ENCODE data around the gene CUL5.
A peak's percentile ranks its signal among the peaks of the same experiment; 100 is the strongest.
"Not testable (repeated sequence)": the region's sequence is repeated elsewhere in the genome, so short reads cannot be mapped to it uniquely, and the experiment has no call there.

Gene CUL5

DNA sequence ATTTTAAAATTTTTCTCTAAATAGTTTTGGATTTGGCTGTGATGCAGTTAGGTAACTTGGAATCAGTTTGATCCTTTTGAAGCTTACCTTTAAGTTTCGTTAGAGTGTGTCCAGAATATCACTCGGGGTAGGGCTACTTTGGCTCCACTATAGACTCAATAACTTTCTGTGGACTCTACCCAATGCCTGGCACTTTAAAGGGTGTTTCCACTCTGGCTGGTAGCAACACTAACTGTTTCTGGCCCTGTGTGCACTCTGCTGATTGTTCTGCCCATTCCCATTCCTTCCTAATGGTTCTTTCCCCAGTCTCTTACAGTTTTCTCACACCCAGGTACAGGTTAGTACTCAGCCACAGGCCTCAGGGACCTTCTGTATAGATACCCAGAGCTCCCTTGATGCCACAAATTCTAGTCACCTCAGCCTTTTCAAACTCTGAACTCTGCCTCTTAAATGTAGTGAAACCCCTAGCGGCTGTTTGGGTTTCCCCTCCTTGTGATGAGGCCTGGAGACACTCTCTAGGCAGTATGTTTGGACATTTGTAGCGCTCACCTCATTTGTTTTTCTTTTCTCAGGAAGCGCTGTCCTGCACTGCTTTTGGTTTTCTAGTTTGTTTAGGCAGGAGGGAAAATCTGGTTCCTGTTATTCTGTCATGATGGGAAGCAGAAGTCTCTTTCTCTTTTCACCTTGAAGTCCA lies 16.8 kb downstream of the CUL5 start:
- DNase-seq: no peak

DNA sequence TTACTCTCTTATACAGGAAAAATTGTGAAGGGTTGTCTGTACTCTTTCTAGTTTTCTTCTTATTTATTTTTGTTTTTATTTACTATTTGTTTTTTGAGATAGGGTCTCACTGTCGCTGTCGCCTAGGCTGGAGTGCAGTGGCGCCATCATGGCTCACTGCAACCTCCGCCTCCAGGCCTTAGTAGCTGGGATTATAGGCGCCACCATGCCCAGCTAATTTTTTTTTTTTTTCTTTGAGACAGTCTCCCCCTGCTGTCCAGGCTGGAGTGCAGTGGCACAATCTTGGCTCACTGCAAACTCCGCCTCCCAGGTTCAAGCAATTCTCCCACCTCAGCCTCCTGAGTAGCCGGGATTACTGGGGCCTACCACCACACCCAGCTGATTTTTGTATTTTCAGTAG lies 18.4 kb downstream of the CUL5 start:
- no peak for DNase-seq

DNA sequence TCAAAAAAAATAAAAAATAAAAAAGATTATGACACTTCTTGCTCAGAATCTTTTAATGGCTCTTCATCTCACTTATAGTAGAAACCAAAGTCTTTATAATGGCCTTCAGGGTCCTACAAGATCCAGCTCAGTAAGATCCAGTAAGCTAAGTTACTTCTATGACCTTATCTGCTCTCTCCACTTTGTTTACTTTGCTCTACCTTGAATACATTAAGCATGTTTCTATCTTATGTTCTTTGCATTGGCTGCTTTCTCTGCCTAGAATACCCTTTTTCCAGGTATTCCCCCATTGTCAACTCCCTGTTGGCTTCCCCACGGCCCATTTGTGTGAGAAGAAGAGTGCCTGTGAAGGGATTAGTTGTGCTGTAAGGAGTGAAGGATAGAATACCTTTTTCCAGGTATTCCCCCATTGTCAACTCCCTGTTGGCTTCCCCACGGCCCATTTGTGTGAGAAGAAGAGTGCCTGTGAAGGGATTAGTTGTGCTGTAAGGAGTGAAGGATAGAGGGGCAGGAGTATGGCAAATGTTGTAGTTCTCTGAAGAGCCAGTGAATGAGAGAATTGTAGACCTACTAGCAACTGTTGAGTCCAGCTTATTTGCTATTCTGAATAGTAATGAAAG lies 20.2 kb downstream of the CUL5 start:
- DNase-seq: not testable (repeated sequence)

DNA sequence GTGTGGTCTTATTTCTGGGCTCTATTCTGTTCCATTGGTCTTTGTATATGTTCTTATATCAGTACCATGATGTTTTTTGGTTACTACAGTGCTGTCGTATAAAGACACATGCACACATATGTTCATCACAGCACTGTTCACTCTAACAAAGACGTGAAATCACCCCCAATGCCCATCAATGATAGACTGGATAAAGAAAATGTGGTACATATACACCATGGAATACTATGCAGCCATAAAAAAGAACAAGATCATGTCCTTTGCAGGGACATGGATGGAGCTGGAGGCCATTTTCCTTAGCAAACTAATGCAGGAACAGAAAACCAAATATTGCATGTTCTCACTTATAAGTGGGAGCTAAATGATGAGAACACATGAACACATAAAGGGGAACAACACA lies 22.9 kb downstream of the CUL5 start:
- DNase-seq: not testable (repeated sequence)

DNA sequence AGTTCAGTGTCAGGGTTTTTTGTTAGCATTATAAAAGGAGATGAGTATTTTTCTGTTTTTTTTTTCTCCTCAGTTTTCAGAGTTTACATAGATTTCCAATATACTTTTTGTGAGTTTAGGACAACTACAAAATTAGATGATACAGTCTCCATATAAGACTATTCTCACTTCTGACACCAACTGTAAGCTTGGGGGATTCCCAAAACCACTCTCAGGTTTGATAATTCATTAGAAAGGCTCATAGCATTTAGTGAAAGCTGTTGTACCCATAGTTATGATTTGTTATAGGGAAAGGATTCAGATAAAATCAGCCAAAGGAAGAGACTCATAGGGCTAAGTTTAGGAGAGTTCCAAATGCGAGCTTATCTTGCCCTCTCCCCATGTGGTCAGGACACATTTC lies 24.1 kb downstream of the CUL5 start:
- no peak for DNase-seq

DNA sequence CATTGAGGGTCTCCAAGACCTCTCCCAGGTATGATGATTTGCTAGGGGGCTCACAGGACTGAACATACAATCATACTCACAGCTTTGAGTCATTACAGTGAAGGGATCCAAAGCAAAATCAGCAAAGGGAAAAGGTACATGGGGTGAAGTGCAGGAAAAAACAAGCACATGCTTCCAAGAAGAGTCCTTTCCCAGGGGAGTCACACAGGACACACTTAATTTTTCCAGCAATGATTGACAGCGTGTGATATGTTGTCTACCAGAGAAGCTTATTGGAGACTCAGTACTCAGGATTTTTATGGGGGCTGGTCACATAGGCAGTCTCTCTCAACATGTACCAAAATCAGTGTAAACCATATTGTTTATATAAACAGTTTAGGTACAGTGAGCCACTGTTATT lies 25.3 kb downstream of the CUL5 start:
- no peak for DNase-seq

DNA sequence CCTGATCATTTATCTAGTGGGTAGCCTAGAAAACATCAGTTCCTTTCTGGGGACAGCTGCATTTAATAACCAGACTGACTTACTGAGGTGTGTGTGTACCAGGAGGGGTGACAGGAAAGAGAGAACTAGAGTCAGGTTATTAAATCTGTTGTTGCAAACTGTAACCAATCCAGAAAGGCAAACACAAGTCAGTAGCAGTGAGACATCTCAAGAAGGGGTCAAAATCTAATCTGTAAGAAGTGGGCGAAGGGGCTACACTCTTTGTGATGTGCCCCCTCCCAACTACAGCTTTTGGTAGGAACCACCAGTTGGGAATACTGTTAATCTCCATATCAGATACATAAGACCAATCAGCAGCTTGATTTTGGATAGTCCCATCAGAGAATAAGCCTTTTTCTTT lies 26.3 kb downstream of the CUL5 start:
- no peak for DNase-seq

DNA sequence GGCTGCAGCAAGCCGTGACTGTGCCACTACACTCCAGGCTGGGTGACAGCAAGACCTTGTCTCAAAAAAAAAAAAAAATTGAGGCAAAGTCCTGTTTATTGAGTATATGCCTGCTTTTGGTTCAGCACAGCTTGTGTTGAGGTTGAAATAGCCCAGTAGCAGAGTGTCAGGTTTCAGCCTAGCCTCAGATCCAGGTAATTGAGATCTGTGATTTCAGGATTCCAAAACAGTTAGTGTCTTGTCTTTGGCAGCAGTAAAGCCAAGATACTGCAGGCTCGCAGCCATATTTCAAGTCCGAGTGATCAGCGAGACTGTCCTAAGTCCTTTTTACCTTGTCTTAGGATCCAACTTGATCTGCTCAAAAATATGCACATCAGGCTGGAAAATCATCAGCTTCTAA lies 27.0 kb downstream of the CUL5 start:
- DNase-seq: peak; percentile 20

DNA sequence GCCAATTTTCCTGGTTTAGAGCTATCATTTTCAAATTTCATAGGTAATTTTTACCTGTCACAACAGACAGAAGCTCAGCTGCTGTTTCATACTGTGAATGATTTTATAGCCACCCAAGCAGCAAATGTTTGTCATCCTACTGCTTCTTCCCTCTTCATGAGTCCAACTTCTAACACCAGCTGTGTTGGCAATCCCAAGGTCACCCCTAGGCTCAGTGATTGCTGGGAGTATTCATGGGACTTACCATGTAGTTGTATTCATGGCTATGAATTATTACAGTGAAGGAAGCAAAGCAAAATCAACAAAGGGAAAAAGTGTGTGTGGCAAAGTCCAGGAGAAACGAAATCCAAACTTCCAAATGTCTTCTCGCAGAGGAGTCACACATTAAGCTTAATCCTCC lies 28.5 kb downstream of the CUL5 start:
- DNase-seq: no peak

DNA sequence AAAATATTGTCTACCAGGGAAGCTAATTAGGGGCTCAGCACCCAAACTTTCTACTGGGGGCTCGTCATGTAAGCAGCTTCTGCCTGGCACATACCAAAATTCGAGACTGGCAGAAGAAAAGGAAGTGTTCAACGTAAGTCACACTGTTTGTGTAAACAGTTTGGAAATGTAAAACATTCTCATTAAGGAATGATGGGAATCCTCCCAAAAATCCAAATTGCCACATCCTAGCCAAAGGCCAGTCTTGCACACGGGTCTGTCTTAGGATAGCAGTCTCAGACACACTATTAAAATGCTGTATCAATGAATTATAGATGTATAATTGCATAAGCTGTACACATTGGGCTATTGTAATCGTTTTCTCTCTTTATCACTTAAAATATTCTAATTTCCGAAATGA lies 28.9 kb downstream of the CUL5 start:
- no peak for DNase-seq

DNA sequence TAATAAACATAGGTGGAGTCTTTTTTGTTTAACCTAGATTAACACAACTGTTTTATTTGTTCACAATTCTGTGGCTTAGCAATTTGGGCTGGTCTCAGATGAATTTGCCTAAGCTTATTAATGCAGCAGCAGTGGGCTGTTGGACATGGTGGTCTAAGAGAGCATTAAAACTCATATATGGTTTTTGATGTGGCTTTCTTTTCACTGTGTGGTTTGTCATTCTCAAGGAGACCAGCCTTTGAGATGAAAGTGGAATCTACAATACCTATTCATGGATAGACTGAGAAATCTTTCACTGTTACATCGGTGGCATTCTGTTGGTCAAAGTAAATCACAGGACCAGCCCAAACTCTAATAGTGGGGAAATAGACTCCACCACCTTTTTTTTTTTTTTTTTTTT lies 39.6 kb downstream of the CUL5 start:
- DNase-seq: no peak

DNA sequence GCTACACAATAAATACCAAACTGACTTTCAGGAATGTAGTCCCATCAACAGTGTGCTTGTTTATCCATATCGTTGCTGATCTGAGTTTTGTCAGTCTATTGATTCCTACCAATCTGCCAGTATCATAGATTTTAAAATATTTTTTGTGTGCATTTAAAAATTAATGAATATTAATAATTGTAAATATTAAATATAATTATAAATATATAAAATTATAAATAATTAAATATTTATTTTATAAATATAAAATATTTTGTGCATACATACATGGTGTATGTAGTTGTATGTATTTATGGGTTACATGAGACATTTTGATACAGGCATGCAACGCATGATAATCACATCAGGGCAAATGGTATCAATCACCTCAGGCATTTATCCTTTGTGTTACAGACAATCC lies 53.6 kb downstream of the CUL5 start:
- DNase-seq: no peak

DNA sequence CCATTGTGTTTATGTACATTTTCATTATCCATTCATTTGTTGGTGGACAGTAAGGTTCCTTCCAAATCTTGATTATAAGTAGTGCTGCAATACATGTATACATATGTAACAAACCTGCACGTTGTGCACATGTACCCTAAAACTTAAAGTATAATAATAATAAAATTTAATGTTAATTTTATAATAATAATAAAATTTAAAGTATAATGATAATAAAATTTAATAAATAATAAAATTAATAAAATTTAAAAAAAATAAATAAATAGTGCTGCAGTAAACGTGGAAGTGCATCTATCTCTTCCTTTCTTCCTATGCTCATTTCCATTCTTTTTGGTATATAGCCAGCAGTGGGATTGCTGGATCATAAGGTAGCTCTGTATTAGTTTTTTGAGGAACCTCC lies 54.7 kb downstream of the CUL5 start:
- no peak for DNase-seq

DNA sequence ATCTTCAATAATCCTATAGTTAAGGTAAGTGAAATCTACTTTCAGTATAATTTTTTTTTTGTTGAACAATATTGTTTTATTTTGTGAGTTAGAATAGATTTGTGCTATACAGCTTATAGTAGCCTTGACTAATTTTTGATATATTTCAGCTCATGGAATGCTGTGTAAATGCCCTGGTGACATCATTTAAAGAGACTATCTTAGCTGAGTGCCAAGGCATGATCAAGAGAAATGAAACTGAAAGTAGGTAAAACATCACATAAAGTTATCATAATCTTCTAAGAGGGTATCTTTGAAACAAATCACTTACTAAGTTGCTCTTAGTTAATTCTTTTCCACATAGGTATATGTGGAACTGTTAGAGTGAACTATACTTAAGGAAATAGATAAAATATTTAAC lies 61.2 kb downstream of the CUL5 start:
- no peak for DNase-seq

DNA sequence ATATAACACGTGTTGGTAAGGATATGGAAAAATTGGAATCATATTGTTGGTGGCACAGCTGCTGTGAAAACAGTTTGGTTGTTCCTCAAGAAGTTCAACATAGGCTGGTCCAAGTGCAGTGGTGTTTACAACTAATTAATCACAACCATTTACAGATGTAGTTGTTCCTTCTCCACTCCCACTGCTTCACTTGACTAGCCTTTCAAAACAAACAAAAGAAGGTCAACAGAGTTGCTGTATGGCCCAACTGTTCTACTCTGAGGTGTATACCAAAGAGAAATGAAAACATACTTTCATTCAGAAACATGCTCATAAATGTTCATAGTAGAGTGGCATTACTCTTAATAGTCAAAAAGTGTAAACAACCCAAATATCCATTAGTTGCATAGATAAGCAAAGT lies 76.1 kb downstream of the CUL5 start:
- DNase-seq: no peak

DNA sequence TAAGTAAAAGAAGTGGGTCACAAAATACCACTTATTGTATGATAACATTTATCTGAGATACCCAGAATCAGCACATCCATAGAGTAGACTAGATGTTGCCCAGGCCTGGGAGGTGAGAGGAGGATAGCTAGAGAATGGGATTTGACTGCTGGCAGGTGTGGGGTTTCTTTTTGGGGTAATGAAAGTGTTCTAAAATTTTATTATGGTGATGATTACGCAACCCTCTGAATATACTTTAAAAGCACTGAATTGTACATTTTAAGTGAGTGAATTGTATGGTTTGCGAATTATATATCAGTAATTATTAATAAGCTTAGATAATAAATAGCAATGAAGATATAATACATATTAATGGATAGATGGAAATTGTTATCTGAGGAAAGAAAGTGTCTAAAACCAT lies 77.0 kb downstream of the CUL5 start:
- DNase-seq: no peak

DNA sequence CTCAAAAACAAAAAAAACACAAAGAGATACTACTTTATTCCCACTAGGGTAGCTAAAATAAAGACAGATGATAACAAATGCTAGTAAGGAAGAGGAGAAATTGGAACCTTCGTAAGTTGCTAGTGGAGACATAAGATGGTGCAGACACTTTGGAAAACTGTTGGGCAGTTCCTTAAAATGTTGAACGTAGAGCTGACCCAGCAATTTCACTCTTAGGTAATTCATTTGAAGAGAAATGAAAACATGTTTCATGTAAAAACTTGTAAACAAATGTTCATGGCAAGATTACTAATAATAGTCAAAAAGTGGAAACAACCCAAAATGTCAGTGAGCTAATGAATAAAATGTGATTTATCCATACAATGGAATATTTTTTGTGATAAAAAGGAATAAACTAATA lies 83.4 kb downstream of the CUL5 start:
- no peak for DNase-seq

DNA sequence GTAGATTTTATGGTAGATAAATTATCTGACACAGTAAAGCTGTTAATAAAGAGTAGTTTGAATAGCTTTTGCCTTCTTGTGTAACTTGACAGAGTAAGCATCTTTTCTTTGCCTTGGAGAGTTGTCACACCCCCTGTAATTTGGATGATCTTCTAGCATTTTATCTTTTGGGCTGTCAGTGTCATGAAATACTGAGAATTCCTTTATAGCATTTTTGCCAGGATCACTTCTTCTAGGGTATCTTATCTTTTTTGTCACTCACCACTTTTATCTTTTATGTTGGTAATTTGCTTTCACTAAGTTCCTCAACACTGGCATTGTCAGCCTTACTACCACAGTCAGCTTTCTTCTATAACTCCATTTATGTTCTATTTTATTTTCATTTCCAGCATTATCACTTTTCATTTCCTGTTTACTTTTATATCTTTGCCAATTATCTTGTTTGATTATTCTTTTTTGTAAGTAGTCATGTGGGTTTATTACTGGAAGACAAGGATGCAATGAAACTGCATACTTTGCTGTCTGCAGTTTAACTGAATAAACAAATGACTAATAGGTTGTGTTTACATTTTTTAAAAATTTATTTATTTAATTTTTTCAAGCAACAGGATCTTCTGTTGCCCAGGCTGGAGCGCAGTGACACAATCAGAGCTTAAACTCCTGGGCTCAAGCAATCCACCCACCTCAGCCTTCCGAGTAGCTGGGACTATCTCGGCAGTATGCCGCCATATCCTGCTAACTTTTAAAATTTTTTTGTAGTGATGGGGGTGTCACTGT lies 84.6 kb downstream of the CUL5 start:
- no peak for DNase-seq

DNA sequence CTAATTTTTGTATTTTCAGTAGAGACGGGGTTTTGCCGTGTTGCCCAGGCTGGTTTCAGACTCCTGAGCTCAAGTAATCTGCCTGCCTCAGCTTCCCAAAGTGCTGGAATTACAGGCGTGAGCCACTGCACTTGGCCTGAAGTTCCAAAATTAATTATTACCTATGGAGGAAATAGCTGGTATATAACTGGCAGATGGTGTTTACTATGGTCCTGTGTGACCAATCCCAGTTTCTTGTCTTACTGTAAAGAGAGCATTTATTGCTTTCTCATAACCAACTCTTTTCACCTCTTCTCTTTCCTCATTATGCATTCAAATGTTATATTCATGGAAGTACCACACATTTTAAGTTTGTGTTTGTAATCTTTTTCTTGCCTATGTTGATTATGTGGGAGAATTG lies 88.5 kb downstream of the CUL5 start:
- no peak for DNase-seq

DNA sequence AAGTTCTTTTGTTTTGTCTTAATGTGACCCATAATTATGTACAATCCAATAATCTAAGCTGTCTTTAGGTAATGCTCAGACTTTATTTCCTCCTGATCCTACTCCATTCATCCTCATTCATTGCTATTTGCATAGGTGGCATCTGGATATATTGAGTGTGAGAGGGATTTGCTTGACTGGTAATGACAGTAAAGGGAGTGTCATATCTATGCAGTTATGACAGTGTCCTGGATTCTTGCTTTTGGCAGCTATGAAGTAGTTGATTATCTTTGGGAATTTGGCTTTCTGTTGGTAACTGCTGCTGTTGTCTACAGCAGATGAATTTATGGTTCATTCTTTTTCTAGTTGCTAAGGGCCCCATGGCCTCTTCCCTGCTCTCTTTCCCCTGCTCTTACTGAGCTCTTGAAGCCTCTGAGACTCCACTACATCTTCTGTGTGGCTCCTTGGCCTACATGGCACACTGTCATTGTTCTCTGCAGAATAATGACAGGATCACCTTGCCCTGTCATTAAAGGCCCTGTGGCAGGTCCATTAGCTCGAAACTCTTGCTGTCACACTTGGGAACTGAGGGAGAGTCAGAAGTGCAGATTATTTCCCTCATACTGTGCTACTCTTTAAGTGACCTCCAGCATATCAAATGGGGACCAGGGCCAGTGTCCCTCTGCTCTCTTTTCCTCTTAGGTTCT lies 92.5 kb downstream of the CUL5 start:
- DNase-seq: no peak

DNA sequence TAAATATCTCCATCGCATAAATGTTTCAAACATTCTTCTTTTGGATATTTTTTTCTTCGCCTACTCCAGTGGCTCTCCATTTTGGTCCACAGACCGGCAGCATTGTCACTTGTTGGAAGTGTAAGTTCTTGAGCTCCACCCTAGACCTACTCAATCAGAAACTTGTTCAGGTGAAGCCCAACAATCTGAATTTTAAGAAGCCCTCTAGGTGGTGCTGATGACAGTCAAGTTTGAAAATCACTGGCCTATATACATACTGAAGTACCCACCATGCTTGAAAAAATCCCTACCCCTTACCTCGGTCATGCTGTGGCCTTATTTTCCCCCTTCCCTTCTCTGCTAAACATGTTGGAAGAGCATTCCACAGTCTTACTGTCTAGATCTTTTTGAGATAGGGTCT lies 102.4 kb downstream of the CUL5 start:
- no peak for DNase-seq

DNA sequence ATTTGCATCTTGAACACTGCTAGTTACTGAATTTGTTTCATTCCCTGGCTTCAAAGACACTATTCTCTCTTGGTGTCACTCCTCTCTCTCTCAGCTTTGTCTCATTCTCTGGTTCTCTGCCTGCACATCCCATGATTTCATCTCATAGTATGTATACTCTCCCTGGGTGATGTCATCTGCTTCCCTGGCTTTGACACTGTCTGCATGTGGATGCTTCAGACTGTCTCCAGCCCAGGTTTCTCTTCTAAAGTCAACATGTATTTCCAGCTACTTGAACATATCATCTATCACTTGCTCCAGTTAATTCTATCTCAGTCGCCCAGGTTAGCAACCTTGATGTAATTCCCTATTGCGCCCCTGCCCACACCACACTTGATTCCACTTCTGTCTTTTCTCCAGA lies 103.4 kb downstream of the CUL5 start:
- no peak for DNase-seq

DNA sequence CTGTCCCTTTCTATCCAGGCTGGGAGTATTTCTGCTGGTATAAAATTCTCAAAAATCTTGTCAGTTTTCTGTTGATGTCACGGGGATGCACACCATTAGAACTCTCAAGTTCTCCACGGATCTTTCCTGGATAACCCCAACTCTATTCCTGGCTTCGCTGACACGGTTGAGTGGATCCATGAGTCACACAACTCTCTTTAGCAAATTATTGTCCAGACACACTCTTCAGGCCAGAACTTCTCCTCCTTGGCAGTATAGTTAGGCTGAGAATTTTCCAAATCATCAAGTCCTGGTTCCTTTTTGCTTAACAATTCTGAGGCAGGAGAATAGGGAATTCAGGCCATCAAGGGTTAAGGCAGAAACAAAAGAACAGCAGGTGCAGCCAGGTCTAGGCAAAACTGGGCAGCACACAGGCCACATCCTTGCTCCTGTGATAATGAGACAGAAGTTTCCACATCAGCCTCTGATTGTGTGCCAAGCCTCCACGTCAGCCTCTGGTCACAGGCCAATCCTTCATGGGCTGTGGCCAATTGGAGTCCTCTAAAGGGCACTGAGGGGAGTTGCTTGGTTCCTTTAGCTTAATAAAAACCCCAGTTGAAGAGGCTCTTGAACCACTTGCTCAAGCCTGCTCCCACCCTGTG lies 106.9 kb downstream of the CUL5 start:
- no peak for DNase-seq

Data from NCI-H2171 (cell line).